Suppressor macrophage treated with lipopolysaccharide for 1 hour (primary cell): ENCODE measurements around the gene PCDHA9.

Experiments used
- DNase-seq, 3 donors: peaks; one replicate each; pipeline ENCODE4 v3.0.0-alpha.2; 2020 to 2022

Gene PCDHA9

GRCh38 chr5:140877262-140877581 lies 29.0 kb downstream of the PCDHA9 start:
- no peak for DNase-seq

DNA sequence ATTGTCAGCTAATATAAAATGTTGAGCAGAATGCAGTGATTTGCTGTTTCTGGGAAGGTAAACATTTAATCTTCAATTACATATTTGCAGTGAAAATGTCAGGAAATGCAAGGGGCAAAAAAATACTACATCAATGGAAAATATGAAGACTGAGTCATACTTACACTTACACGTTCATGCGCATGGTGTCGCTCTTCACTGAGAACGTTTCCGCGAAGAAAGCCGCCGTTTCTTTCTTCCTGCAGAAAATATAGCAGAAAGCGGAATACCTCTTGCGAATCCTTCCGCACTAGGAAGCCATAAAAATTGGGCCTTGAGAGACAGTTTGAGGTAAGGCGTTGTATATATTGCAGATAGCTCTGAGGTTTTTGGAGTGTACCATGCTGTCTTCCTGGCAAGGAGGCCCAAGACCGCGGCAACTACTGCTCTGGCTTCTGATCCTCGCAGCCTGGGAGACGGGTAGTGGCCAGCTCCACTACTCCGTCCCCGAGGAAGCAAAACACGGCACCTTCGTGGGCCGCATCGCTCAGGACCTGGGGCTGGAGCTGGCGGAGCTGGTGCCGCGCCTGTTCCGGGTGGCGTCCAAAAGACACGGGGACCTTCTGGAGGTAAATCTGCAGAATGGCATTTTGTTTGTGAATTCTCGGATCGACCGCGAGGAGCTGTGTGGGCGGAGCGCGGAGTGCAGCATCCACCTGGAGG lies 33.9 kb downstream of the PCDHA9 start, which contains the start of gene PCDHA13:
PCDHA13 (plus strand) TSS at position 236 of the 702 bp plus-strand sequence; CDS start at position 381, 145 bp downstream.
- DNase-seq, result no peak

GRCh38 chr5:140882591-140882899 lies 34.4 kb downstream of the PCDHA9 start:
- DNase-seq, result no peak

DNA sequence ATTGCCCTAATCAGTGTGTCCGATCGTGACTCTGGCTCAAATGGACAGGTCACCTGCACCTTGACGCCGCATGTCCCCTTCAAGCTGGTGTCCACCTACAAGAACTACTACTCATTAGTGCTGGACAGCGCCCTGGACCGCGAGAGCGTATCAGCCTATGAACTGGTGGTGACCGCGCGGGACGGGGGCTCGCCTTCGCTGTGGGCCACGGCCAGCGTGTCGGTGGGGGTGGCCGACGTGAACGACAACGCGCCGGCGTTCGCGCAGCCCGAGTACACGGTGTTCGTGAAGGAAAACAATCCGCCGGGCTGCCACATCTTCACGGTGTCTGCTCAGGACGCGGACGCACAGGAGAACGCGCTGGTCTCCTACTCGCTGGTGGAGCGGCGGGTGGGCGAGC lies 35.2 kb downstream of the PCDHA9 start:
- no peak for DNase-seq

DNA sequence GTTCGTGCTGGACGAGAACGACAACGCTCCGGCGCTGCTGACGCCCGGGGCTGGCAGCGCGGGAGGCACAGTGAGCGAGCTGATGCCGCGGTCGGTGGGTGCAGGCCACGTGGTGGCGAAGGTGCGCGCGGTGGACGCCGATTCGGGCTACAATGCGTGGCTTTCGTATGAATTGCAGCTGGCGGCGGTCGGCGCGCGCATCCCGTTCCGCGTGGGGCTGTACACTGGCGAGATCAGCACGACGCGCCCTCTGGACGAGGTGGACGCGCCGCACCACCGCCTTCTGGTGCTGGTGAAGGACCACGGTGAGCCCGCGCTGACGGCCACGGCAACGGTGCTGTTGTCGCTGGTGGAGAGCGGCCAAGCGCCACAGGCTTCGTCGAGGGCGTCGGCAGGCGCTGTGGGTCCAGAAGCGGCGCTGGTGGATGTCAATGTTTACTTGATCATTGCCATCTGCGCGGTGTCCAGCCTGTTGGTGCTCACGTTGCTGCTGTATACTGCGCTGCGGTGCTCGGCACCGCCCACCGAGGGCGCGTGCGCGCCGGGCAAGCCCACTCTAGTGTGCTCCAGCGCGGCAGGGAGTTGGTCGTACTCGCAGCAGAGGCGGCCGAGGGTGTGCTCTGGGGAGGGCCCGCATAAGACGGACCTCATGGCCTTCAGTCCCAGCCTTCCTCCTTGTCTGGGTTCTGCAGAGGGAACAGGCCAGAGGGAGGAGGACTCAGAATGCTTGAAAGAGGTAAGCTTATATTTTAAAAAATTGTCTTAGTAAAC lies 35.9 kb downstream of the PCDHA9 start:
- DNase-seq, result no peak
